ENCODE data around the gene PPARD. TPM values are rescaled to one million over a fixed set of nuclear protein-coding genes. Genes with fewer than 3 reads are reported as not detected.

PPARD gene
- total RNA-seq, 1 donor from 2014 or later, result 9.9 TPM

DNA sequence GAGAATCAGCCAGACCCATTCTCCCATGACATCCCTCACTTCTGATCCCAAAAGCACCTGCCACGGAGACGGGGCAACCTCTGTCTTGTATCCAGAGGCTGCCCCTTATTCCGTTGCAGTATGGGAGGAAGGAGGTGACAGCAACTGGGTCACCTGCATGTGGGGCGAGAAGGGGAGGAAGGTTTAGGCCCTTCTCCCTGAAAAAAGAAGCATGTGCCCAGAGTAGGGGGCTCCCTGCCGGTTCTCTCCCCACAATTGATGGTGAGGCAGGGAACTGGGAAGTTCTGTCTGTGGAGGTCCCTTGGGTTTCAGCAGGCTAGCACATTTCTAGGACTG lies 60.5 kb downstream of the PPARD start:
- H3K79me2 ChIP-seq (ENCODE audit: insufficient read depth, low read length), result peaks cover 37% of the 10 kb centered on the region
- no peak overlapping the region for H3K4me3 ChIP-seq (ENCODE audit: insufficient read depth, low read depth, low read length)
- peaks cover 7% of the 10 kb centered on the region for H3K27me3 Mint-ChIP-seq (ENCODE audit: low read depth, unreplicated experiment)
- H2AFZ ChIP-seq (ENCODE audit: low read depth, low read length), result no peak overlapping the region
- no peaks in the 10 kb centered on the region for H3K9me3 ChIP-seq (ENCODE audit: insufficient read depth, low read depth, low read length)
- no peak overlapping the region for H3K27ac ChIP-seq (ENCODE audit: low read depth, low read length)
- H3K4me1 ChIP-seq (ENCODE audit: insufficient read depth, low read length), result peaks cover 10% of the 10 kb centered on the region
- no peaks in the 10 kb centered on the region for H3K27me3 ChIP-seq (ENCODE audit: insufficient read depth, low read length)
- H3K36me3 ChIP-seq (ENCODE audit: insufficient read depth, low read length), result peaks cover 2% of the 10 kb centered on the region
- TF ChIP-seq, protein P1, sequence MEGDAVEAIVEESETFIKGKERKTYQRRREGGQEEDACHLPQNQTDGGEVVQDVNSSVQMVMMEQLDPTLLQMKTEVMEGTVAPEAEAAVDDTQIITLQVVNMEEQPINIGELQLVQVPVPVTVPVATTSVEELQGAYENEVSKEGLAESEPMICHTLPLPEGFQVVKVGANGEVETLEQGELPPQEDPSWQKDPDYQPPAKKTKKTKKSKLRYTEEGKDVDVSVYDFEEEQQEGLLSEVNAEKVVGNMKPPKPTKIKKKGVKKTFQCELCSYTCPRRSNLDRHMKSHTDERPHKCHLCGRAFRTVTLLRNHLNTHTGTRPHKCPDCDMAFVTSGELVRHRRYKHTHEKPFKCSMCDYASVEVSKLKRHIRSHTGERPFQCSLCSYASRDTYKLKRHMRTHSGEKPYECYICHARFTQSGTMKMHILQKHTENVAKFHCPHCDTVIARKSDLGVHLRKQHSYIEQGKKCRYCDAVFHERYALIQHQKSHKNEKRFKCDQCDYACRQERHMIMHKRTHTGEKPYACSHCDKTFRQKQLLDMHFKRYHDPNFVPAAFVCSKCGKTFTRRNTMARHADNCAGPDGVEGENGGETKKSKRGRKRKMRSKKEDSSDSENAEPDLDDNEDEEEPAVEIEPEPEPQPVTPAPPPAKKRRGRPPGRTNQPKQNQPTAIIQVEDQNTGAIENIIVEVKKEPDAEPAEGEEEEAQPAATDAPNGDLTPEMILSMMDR (IDR thresholded peaks at IDR 0.05; ENCODE audit: insufficient read depth, low read depth, low read length), result no peak
- TF ChIP-seq EZH2 (IDR thresholded peaks at IDR 0.05; ENCODE audit: insufficient read depth, low read length), result no peak
- H3K9ac ChIP-seq (ENCODE audit: low read length), result no peak overlapping the region
- DNase-seq (ENCODE audit: low read depth) (no peak), FAIRE-seq (no peak)
- peaks cover 8% of the 10 kb centered on the region for H3K36me3 Mint-ChIP-seq (ENCODE audit: low read depth, unreplicated experiment)
- H3K4me3 Mint-ChIP-seq (ENCODE audit: unreplicated experiment), result no peak overlapping the region
- H3K4me1 Mint-ChIP-seq (ENCODE audit: low read depth, unreplicated experiment), result peaks cover 5% of the 10 kb centered on the region
- H3K27ac Mint-ChIP-seq (ENCODE audit: unreplicated experiment), result no peak overlapping the region
- peaks cover 56% of the 10 kb centered on the region for H4K20me1 ChIP-seq (ENCODE audit: insufficient read depth, low read length)
- no peaks in the 10 kb centered on the region for H3K9me3 Mint-ChIP-seq (ENCODE audit: unreplicated experiment)
- no peak overlapping the region for H3K4me2 ChIP-seq (ENCODE audit: low read length)

DNA sequence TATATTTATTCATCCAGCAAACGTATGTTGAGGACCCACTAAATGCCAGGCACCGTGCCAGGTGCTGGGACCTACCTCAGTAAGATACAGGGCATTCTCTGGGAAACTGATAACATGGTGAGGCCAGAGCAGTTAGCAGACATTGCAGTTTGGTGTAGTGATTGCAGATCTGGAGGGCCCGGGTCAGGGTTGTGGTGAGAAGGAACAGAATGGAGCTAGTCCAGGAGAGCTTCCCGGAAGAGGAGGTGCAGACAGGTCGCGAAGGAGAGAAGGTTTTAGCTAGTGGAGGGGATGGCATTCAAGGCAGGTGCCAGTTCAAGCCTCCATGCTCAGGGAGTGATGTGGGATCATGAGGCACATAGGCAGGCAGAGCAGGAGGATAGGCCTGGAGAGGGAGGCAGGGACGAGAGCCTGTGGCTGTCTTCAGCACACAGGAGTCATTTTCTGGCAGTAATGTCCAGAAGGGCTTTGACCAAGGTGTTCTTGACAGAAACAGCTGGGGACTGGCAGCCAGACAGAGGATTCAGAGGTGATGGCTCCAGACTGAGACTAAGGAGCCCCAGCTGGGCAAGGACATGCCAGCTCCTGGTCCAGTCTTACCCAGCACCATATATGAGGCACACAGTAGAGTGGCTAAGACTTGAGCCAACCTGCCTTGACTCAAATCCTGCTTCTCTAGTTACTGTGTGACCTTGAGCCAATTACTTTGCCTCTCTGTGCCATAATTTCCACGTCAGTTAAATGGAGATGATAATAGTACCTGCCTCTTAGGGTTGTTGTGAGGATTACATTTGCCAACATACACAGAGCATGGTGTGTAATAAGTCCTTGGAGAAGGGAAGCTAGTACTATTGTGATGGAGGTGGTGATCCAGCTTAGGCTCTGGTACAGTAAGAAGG lies 61.4 kb downstream of the PPARD start:
- no peak for FAIRE-seq
- Histone ChIP-seq H3K27me3 (ENCODE audit: insufficient read depth, low read length) (no peaks in the 10 kb centered on the region), H3K36me3 (ENCODE audit: insufficient read depth, low read length) (no peaks in the 10 kb centered on the region), H3K9me3 (ENCODE audit: insufficient read depth, low read depth, low read length) (no peaks in the 10 kb centered on the region), H3K4me3 (ENCODE audit: insufficient read depth, low read depth, low read length) (no peak overlapping the region), H2AFZ (ENCODE audit: low read depth, low read length) (no peak overlapping the region), H3K79me2 (ENCODE audit: insufficient read depth, low read length) (peaks cover 37% of the 10 kb centered on the region), H4K20me1 (ENCODE audit: insufficient read depth, low read length) (peaks cover 60% of the 10 kb centered on the region), H3K27ac (ENCODE audit: low read depth, low read length) (no peak overlapping the region), H3K4me1 (ENCODE audit: insufficient read depth, low read length) (peaks cover 10% of the 10 kb centered on the region), H3K4me2 (ENCODE audit: low read length) (no peak overlapping the region), H3K9ac (ENCODE audit: low read length) (no peak overlapping the region)
- H3K27me3 Mint-ChIP-seq (ENCODE audit: low read depth, unreplicated experiment), result peaks cover 7% of the 10 kb centered on the region
- H3K27ac Mint-ChIP-seq (ENCODE audit: unreplicated experiment), result no peak overlapping the region
- H3K4me3 Mint-ChIP-seq (ENCODE audit: unreplicated experiment), result no peak overlapping the region
- peaks cover 5% of the 10 kb centered on the region for H3K4me1 Mint-ChIP-seq (ENCODE audit: low read depth, unreplicated experiment)
- H3K9me3 Mint-ChIP-seq (ENCODE audit: unreplicated experiment), result no peaks in the 10 kb centered on the region
- DNase-seq (ENCODE audit: low read depth), result no peak
- TF ChIP-seq EZH2 (IDR thresholded peaks at IDR 0.05; ENCODE audit: insufficient read depth, low read length), result no peak
- TF ChIP-seq, protein P1 (IDR thresholded peaks at IDR 0.05; ENCODE audit: insufficient read depth, low read depth, low read length), result no peak
- H3K36me3 Mint-ChIP-seq (ENCODE audit: low read depth, unreplicated experiment), result peaks cover 5% of the 10 kb centered on the region
